Fibroblast of lung (primary cell): ENCODE data around the gene ADGRA3. TPM values are rescaled to one million over a fixed set of nuclear protein-coding genes. Genes with fewer than 3 reads are reported as not detected.

Experiments used
- DNase-seq, 2 donors: peaks; one replicate each; pipeline versions ENCODE4 v3.0.0 to v3.0.0-alpha.2; 2010; ENCODE audit warnings: low read depth in 2 of 2
- H2AFZ ChIP-seq: 2 replicates; pipeline ENCODE4 v1.5.1; 2012; ENCODE audit warnings: low read length, control low read depth, inconsistent platforms
- H3K27ac ChIP-seq: 2 replicates; pipeline ENCODE4 v1.5.1; 2011; ENCODE audit warnings: low read length, control low read depth; ENCODE audit not compliant: insufficient read depth
- H3K27me3 ChIP-seq: 2 replicates; pipeline ENCODE4 v1.5.1; 2011; ENCODE audit warnings: mild to moderate bottlenecking, low read length; ENCODE audit not compliant: control insufficient read depth, insufficient read depth
- H3K36me3 ChIP-seq: 2 replicates; pipeline ENCODE4 v1.5.1; 2011; ENCODE audit warnings: low read length; ENCODE audit not compliant: control insufficient read depth, insufficient read depth
- H3K4me1 ChIP-seq: 2 replicates; pipeline ENCODE4 v1.5.1; 2011; ENCODE audit warnings: low read length; ENCODE audit not compliant: control insufficient read depth, insufficient read depth; ENCODE audit errors: extremely low read depth
- H3K4me2 ChIP-seq: 2 replicates; pipeline ENCODE4 v1.5.1; 2011; ENCODE audit warnings: low read length, control low read depth; ENCODE audit not compliant: insufficient read depth; ENCODE audit errors: extremely low read depth
- H3K4me3 ChIP-seq, 4 experiments: fragments of 200-600 bp in 1 of 4; sonication (generic) in 1 of 4; replicated peaks in 1 of 4; 2 replicates each; pipeline ENCODE4 v1.5.1; 2011 to 2016; ENCODE audit warnings: low read length in 4 of 4, low read depth in 3 of 4, mild to moderate bottlenecking in 3 of 4, control low read depth in 2 of 4, inconsistent platforms in 1 of 4, mixed read lengths in 1 of 4; ENCODE audit not compliant: insufficient read depth in 1 of 4; ENCODE audit errors: control extremely low read depth in 1 of 4
- H3K79me2 ChIP-seq: 2 replicates; pipeline ENCODE4 v1.5.1; 2012; ENCODE audit warnings: mild to moderate bottlenecking, low read length, inconsistent platforms; ENCODE audit not compliant: control insufficient read depth, insufficient read depth
- H3K9ac ChIP-seq: 2 replicates; pipeline ENCODE4 v1.5.1; 2011; ENCODE audit warnings: mild to moderate bottlenecking, low read length, control low read depth; ENCODE audit not compliant: insufficient read depth
- H3K9me3 ChIP-seq: 2 replicates; pipeline ENCODE4 v1.5.1; 2012; ENCODE audit warnings: low read depth, low read length; ENCODE audit not compliant: control insufficient read depth, insufficient read depth
- H4K20me1 ChIP-seq: 2 replicates; pipeline ENCODE4 v1.5.1; 2011; ENCODE audit warnings: low read length; ENCODE audit not compliant: control insufficient read depth, insufficient read depth; ENCODE audit errors: extremely low read depth
- EZH2 ChIP-seq: IDR thresholded peaks from 2 replicates; pipeline ENCODE4 v1.5.1; 2012; ENCODE audit warnings: low read length, control low read depth, mild to moderate bottlenecking; ENCODE audit errors: missing control alignments
- polyA plus RNA-seq, 2 donors: library from polyadenylated mRNA; depleted of rRNA in 1 of 2; stranded (reverse) in 1 of 2; unstranded in 1 of 2; fragments of >200 nt; gene quantifications; 2 replicates each; pipeline ENCODE4 v1.2.1, GENCODE V29; 2011 to 2012; ENCODE audit warnings: missing spikeins in 1 of 2
- total RNA-seq: library from RNA; depleted of rRNA; stranded (reverse); fragments of >200 nt; gene quantifications from 2 replicates; pipeline ENCODE4 v1.2.1, GENCODE V29; 2014
- TF ChIP-seq, protein P1 (sequence below), 2 donors: IDR thresholded peaks in 1 of 2; conservative IDR thresholded peaks in 1 of 2; 1 replicate in 1 of 2; 2 replicates in 1 of 2; pipeline ENCODE4 v1.5.1; 2011 to 2012; ENCODE audit warnings: low read length in 2 of 2, control low read depth in 1 of 2, inconsistent platforms in 1 of 2, low read depth in 1 of 2, mild to moderate bottlenecking in 1 of 2

ADGRA3 gene
- total and polyA plus RNA-seq, 2 donors (not counting 1 experiment from before 2014, with no cell fraction given) = 13.0 to 15.2 TPM

DNA sequence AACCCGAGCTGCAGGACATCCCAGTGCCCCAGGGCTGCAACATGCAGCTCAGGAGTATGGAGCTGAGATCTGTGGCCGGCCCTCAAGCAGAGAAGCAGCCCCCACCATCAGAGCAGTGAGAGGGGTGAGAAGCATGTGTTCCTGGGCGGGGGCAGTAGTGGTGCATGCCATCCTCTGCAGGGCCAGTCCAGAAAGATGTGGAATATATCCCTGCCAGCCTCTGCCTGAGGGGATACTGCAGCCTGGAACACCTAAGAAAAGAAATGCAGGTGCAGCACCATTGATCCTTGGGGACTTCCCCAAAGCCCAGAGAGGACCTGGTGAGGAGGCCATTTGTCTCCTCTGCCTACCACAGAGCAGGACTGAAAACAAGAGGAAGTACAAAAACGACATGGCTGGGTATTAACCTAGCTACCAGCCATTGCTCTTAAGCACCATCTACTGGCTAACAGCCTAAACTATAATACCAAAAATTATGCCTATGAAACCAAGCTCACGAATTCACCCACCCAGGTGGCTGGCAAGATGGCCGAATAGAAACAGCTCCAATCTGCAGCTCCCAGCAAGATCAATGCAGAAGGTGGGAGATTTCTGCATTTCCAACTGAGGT lies 158.8 kb downstream of the ADGRA3 start:
- Histone ChIP-seq H3K4me3 (no peak overlapping the region), H3K4me1 (peaks cover 3% of the 10 kb centered on the region), H3K9me3 (no peaks in the 10 kb centered on the region), H3K4me2 (no peak overlapping the region), H3K27me3 (no peaks in the 10 kb centered on the region), H3K9ac (no peak overlapping the region), H3K79me2 (no peaks in the 10 kb centered on the region), H4K20me1 (no peaks in the 10 kb centered on the region), H2AFZ (no peak overlapping the region), H3K36me3 (no peaks in the 10 kb centered on the region), H3K27ac (no peak overlapping the region)
- no peak for TF ChIP-seq EZH2
- TF ChIP-seq, protein P1, sequence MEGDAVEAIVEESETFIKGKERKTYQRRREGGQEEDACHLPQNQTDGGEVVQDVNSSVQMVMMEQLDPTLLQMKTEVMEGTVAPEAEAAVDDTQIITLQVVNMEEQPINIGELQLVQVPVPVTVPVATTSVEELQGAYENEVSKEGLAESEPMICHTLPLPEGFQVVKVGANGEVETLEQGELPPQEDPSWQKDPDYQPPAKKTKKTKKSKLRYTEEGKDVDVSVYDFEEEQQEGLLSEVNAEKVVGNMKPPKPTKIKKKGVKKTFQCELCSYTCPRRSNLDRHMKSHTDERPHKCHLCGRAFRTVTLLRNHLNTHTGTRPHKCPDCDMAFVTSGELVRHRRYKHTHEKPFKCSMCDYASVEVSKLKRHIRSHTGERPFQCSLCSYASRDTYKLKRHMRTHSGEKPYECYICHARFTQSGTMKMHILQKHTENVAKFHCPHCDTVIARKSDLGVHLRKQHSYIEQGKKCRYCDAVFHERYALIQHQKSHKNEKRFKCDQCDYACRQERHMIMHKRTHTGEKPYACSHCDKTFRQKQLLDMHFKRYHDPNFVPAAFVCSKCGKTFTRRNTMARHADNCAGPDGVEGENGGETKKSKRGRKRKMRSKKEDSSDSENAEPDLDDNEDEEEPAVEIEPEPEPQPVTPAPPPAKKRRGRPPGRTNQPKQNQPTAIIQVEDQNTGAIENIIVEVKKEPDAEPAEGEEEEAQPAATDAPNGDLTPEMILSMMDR (conservative IDR thresholded peaks at IDR 0.05 in 1 of 2, IDR thresholded peaks at IDR 0.05 in 1 of 2; ENCODE audit: low read depth in 1 of 2, low read length in 2 of 2) = peak; percentile 43 to 53
- peak; percentile 29 to 46 for DNase-seq

DNA sequence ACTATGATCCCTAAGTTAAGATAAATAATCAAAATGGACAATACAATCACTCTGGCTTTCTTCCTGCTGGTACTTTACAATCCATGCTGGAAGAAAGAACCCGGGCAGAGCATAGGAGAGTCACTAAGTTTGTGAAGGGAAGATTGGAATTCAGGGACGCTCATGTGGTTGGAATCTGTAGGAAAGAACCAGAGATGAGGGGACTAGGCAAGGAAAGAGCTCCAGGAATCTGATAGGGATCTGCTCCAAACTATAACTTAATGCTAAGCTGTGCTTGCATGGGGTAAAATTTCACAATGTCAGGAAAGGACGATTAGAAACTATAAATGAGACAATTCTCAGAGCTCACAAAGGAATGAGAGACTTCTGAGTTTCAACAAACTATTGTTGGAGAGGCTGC lies 167.5 kb downstream of the ADGRA3 start:
- no peak overlapping the region for H2AFZ ChIP-seq
- no peaks in the 10 kb centered on the region for H3K79me2 ChIP-seq
- no peaks in the 10 kb centered on the region for H3K36me3 ChIP-seq
- H3K4me2 ChIP-seq = no peak overlapping the region
- TF ChIP-seq EZH2 = no peak
- TF ChIP-seq, protein P1 (conservative IDR thresholded peaks at IDR 0.05 in 1 of 2, IDR thresholded peaks at IDR 0.05 in 1 of 2; ENCODE audit: low read depth in 1 of 2, low read length in 2 of 2) = no peak
- H3K4me3 ChIP-seq = no peak overlapping the region
- H4K20me1 ChIP-seq = no peaks in the 10 kb centered on the region
- H3K4me1 ChIP-seq = peaks cover 3% of the 10 kb centered on the region
- DNase-seq = peak in 1 of 2 donors; percentile 53
- H3K27me3 ChIP-seq = no peaks in the 10 kb centered on the region
- H3K27ac ChIP-seq = no peak overlapping the region
- no peak overlapping the region for H3K9ac ChIP-seq
- H3K9me3 ChIP-seq = no peaks in the 10 kb centered on the region

DNA sequence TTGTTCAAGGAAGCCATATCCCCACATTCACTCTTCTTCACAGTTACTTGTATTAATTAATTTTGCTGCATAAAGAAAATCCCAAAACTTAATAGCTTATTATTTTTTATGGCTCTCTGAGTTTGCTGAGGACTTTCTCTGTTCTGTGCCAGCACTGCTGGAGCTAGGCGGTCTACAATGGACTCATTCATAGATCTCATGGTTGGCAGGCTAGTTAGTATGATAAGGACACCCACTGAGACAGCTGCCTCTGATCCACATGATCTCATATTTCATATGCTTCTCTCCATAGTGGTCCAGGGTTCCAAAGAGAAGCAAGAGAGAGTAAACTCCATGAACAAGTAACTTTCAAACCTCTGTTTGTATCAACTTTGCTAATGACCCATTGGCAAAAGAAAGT lies 170.2 kb downstream of the ADGRA3 start:
- Histone ChIP-seq H3K4me2 (no peak overlapping the region), H3K9me3 (no peaks in the 10 kb centered on the region), H3K27me3 (no peaks in the 10 kb centered on the region), H3K27ac (no peak overlapping the region), H2AFZ (no peak overlapping the region), H4K20me1 (no peaks in the 10 kb centered on the region), H3K36me3 (no peaks in the 10 kb centered on the region), H3K9ac (no peak overlapping the region), H3K4me1 (no peaks in the 10 kb centered on the region), H3K79me2 (no peaks in the 10 kb centered on the region), H3K4me3 (no peak overlapping the region)
- no peak for DNase-seq
- TF ChIP-seq, protein P1 (conservative IDR thresholded peaks at IDR 0.05 in 1 of 2, IDR thresholded peaks at IDR 0.05 in 1 of 2; ENCODE audit: low read depth in 1 of 2, low read length in 2 of 2) = no peak
- no peak for TF ChIP-seq EZH2
